ENCODE data around the gene WDR74.
A peak's percentile ranks its signal among the peaks of the same experiment; 100 is the strongest.

The WDR74 gene

DNA sequence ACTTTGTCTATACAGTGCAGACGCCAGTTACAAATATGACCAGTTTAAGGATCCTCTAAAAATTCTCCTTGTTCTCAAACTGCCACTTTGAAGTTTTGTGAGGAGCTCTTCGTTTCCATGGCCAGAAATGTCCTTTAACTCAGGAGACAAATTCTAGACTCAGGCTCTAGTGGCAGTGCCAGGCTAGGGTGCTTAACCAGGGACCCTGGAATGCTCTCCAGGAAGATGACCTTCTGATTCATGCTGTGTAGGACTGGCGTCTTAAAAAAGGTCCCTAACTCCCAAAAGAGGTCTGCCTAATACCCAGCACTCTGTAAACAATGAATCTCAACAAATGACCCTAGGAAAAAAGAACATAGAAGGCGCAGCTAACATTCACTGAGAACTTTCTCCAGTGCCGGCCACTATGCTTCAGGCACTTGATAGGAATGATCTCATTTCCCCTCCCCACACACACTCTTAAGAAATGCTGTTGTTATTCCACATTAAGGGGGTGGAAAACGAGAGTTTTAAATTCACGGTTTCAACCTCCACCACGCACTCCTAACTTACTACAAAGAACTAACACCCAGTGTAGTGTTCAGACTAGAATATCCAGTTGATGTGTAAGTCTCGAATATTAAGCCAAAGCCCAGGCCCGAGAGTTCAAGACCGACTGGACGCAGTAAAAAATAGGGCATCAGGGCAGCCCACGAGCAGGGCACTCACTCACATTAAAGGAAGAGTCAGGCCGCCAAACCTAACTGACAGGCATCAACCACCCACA is 34.9 kb downstream of the WDR74 start:
- TF ChIP-seq POLR2AphosphoS5 (IDR thresholded peaks at IDR 0.05; ENCODE audit: low read depth): no peak
- TF ChIP-seq, protein P1, sequence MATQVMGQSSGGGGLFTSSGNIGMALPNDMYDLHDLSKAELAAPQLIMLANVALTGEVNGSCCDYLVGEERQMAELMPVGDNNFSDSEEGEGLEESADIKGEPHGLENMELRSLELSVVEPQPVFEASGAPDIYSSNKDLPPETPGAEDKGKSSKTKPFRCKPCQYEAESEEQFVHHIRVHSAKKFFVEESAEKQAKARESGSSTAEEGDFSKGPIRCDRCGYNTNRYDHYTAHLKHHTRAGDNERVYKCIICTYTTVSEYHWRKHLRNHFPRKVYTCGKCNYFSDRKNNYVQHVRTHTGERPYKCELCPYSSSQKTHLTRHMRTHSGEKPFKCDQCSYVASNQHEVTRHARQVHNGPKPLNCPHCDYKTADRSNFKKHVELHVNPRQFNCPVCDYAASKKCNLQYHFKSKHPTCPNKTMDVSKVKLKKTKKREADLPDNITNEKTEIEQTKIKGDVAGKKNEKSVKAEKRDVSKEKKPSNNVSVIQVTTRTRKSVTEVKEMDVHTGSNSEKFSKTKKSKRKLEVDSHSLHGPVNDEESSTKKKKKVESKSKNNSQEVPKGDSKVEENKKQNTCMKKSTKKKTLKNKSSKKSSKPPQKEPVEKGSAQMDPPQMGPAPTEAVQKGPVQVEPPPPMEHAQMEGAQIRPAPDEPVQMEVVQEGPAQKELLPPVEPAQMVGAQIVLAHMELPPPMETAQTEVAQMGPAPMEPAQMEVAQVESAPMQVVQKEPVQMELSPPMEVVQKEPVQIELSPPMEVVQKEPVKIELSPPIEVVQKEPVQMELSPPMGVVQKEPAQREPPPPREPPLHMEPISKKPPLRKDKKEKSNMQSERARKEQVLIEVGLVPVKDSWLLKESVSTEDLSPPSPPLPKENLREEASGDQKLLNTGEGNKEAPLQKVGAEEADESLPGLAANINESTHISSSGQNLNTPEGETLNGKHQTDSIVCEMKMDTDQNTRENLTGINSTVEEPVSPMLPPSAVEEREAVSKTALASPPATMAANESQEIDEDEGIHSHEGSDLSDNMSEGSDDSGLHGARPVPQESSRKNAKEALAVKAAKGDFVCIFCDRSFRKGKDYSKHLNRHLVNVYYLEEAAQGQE (IDR thresholded peaks at IDR 0.05; ENCODE audit: insufficient replicate concordance, low read depth): no peak
- no peak for TF ChIP-seq GABPA (IDR thresholded peaks at IDR 0.05; ENCODE audit: low read depth)
- TF ChIP-seq SPI1 (IDR thresholded peaks at IDR 0.05; ENCODE audit: borderline replicate concordance, low read depth): no peak
- TF ChIP-seq, protein P2, sequence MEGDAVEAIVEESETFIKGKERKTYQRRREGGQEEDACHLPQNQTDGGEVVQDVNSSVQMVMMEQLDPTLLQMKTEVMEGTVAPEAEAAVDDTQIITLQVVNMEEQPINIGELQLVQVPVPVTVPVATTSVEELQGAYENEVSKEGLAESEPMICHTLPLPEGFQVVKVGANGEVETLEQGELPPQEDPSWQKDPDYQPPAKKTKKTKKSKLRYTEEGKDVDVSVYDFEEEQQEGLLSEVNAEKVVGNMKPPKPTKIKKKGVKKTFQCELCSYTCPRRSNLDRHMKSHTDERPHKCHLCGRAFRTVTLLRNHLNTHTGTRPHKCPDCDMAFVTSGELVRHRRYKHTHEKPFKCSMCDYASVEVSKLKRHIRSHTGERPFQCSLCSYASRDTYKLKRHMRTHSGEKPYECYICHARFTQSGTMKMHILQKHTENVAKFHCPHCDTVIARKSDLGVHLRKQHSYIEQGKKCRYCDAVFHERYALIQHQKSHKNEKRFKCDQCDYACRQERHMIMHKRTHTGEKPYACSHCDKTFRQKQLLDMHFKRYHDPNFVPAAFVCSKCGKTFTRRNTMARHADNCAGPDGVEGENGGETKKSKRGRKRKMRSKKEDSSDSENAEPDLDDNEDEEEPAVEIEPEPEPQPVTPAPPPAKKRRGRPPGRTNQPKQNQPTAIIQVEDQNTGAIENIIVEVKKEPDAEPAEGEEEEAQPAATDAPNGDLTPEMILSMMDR (IDR thresholded peaks at IDR 0.05; ENCODE audit: insufficient read depth, low read length): no peak
- Histone ChIP-seq H3K27me3 (ENCODE audit: insufficient read depth, poor library complexity, severe bottlenecking) (no peaks in the 10 kb centered on the region), H3K27ac (replicated peaks) (peak overlapping the region; percentile 76), H3K4me3 (replicated peaks; ENCODE audit: insufficient read depth, low read length) (peak overlapping the region; percentile 91)
- no peak for DNase-seq (ENCODE audit: low read depth in 1 of 2, low spot score in 1 of 2)

DNA sequence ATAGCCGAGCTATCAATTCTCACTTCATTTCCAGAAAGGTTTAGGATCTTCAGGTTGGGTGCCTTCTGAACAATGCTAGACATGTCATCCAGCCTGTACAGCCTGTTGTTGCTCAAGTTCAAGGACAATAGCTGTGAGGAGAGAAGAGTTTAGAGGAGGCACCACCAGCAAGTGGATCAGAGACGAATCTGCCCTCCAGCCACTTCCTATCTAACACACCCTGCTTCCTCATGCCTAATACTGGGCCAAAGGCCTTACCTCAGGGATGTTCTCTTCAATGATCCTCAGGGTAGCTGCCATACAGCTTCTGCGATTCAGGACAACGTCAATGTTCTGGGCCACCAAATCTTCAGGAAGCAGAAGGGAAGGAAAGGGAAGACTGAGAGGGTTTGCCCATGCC is 38.3 kb downstream of the WDR74 start:
- H3K27ac ChIP-seq (replicated peaks): no peak overlapping the region

DNA sequence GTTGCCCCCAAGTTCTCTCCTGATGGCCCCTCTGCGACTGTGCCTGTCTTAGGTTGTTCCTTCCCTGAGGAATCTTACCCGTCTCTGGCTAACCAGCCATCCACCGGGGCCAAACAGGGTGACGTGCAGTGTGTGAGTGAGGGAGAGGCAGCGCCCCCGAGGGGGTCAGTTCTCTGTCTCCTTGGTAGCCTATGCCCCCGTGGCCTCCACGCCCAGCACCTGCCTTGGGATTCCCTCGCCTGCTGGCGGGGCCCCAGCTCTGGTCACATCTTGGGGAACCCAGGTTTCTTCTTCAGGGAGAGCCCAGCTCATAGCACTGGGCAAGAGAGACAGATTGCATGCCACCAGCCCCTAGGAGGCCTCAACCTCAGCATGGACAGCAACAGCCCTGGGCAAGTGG is 39.9 kb downstream of the WDR74 start:
- H3K4me3 ChIP-seq (replicated peaks; ENCODE audit: insufficient read depth, low read length): no peak overlapping the region
- H3K27ac ChIP-seq (replicated peaks): no peak overlapping the region
- no peak for DNase-seq (ENCODE audit: low read depth in 1 of 2, low spot score in 1 of 2)
- no peaks in the 10 kb centered on the region for H3K27me3 ChIP-seq (ENCODE audit: insufficient read depth, poor library complexity, severe bottlenecking)
- TF ChIP-seq POLR2AphosphoS5 (IDR thresholded peaks at IDR 0.05; ENCODE audit: low read depth): no peak
- no peak for TF ChIP-seq GABPA (IDR thresholded peaks at IDR 0.05; ENCODE audit: low read depth)
- TF ChIP-seq SPI1 (IDR thresholded peaks at IDR 0.05; ENCODE audit: borderline replicate concordance, low read depth): no peak
- TF ChIP-seq, protein P1 (IDR thresholded peaks at IDR 0.05; ENCODE audit: insufficient replicate concordance, low read depth): no peak
- TF ChIP-seq, protein P2 (IDR thresholded peaks at IDR 0.05; ENCODE audit: insufficient read depth, low read length): no peak

More for the DNA sequence above, 38.3 kb downstream of the WDR74 start:
- Histone ChIP-seq H3K27me3 (ENCODE audit: insufficient read depth, poor library complexity, severe bottlenecking) (no peaks in the 10 kb centered on the region), H3K4me3 (replicated peaks; ENCODE audit: insufficient read depth, low read length) (no peak overlapping the region)
- DNase-seq (ENCODE audit: low read depth in 1 of 2, low spot score in 1 of 2): no peak
- TF ChIP-seq, protein P1 (IDR thresholded peaks at IDR 0.05; ENCODE audit: insufficient replicate concordance, low read depth): no peak
- TF ChIP-seq, protein P2 (IDR thresholded peaks at IDR 0.05; ENCODE audit: insufficient read depth, low read length): no peak
- TF ChIP-seq GABPA (IDR thresholded peaks at IDR 0.05; ENCODE audit: low read depth): no peak
